Fibroblast of lung (primary cell): ENCODE measurements around the gene CTLA4.

ENCODE experiments used
- EZH2 ChIP-seq: IDR thresholded peaks from 2 replicates; pipeline ENCODE4 v1.5.1; 2012; ENCODE audit warnings: low read length, control low read depth, mild to moderate bottlenecking; ENCODE audit errors: missing control alignments
- TF ChIP-seq, protein P1 (sequence below), 2 donors: IDR thresholded peaks in 1 of 2; conservative IDR thresholded peaks in 1 of 2; 1 replicate in 1 of 2; 2 replicates in 1 of 2; pipeline ENCODE4 v1.5.1; 2011 to 2012; ENCODE audit warnings: low read length in 2 of 2, control low read depth in 1 of 2, inconsistent platforms in 1 of 2, low read depth in 1 of 2, mild to moderate bottlenecking in 1 of 2

DNA sequence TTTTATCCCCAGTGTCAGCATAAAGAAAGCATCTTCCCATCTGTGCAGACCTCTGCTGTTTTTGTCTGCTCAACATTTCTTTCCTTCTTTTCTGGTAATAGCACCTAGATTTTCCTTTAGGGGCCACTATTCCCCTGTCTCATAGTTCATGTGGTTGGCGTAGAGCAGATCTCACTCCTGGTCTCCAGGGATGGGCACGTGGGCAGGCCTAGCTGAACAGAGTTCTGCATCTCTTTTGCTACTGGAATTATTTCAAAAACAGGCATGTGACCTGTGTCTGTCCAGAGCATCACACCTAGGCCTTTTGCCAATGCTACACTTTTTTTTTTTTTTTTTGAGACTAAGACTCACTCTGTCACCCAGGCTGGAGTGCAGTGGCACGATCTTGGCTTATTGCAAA is 51.3 kb downstream of the CTLA4 start:
- TF ChIP-seq, protein P1, sequence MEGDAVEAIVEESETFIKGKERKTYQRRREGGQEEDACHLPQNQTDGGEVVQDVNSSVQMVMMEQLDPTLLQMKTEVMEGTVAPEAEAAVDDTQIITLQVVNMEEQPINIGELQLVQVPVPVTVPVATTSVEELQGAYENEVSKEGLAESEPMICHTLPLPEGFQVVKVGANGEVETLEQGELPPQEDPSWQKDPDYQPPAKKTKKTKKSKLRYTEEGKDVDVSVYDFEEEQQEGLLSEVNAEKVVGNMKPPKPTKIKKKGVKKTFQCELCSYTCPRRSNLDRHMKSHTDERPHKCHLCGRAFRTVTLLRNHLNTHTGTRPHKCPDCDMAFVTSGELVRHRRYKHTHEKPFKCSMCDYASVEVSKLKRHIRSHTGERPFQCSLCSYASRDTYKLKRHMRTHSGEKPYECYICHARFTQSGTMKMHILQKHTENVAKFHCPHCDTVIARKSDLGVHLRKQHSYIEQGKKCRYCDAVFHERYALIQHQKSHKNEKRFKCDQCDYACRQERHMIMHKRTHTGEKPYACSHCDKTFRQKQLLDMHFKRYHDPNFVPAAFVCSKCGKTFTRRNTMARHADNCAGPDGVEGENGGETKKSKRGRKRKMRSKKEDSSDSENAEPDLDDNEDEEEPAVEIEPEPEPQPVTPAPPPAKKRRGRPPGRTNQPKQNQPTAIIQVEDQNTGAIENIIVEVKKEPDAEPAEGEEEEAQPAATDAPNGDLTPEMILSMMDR (conservative IDR thresholded peaks at IDR 0.05 in 1 of 2, IDR thresholded peaks at IDR 0.05 in 1 of 2; ENCODE audit: low read depth in 1 of 2, low read length in 2 of 2) = no peak
- TF ChIP-seq EZH2 = no peak
